HG03432 (cell line): Measurements from ENCODE around the gene SIPA1L3.
A peak's percentile ranks its signal among the peaks of the same experiment; 100 is the strongest.
"Not testable (repeated sequence)": the region's sequence is repeated elsewhere in the genome, so short reads cannot be mapped to it uniquely, and the experiment has no call there.

ENCODE experiments used
- ATAC-seq: cut with Tn5 transposase; IDR thresholded peaks from one replicate; pipeline ENCODE4 v1.9.1; 2021; ENCODE audit warnings: mild to moderate bottlenecking, moderate library complexity; ENCODE audit not compliant: unreplicated experiment

SIPA1L3 gene

GRCh38 chr19:37914908-37915307 lies 7.9 kb downstream of the SIPA1L3 start:
- no peak for ATAC-seq

DNA sequence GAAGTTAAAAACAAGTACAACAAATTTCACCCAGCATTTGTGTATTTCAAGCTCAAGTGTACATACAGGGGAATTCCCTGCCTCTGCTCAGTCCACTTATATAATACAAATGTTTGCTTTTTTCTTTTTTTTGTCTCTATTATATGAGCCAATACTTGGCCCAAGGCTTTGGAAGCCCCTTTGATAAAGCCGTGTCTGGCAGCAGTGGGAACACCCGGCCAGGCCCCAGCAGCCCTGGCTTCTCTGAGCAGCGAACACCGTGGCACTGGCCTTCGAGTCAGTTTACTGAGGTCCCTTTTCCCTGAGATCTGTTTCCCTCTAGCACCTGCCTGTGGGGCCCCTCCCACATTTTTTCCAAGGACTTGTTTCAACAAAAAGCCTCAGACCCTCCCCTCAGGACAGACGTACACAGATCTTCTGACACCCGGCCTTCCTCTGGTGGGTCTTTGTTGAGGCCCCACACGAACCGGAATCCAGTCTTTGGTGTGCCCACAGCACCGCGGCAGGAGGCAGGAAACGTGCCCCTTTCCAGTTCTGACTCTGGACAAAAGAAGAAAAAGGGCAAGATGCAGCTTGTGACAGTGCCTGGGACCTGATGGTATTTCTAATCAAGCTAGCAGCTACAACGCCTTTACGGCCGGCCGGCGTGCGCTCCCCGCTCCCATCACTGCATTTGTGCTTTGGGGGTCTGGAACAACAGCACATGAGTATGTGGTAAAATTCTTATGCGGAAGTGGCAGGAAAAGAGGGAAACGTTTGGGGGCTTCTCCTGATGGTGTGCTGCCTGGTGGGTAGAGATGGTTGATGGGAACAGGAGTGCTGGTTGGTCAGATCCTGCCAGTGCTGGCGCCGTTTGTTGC lies 13.8 kb downstream of the SIPA1L3 start:
- ATAC-seq = no peak

GRCh38 chr19:37924573-37924972 lies 17.6 kb downstream of the SIPA1L3 start:
- ATAC-seq = not testable (repeated sequence)

DNA sequence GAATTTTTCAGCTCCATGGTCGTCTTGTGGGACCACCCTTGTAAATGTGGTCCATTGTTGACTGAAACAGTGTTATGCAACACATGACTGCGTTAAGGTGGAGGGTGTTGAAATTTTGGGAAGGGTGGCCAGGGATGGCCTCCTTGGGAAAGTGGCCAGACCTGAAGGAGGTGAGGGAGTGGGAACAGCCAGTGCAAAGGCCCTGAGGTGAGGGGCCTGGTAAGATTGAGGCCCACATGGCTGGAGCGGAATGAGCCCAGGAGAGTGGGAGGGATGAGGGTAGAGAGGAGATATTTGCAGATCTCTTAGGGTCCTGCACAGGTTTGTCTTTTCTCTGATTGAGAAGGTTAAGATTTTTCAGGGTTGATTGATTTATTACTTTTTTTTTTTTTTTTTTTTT lies 18.2 kb downstream of the SIPA1L3 start:
- ATAC-seq = no peak

GRCh38 chr19:37926255-37926654 lies 19.2 kb downstream of the SIPA1L3 start:
- ATAC-seq = no peak

- ATAC-seq = no peak
These were observed 19.7 kb downstream of the SIPA1L3 start for GRCh38 chr19:37926711-37927110.

GRCh38 chr19:37928527-37929286 lies 21.7 kb downstream of the SIPA1L3 start:
- peak; percentile 51 for ATAC-seq

DNA sequence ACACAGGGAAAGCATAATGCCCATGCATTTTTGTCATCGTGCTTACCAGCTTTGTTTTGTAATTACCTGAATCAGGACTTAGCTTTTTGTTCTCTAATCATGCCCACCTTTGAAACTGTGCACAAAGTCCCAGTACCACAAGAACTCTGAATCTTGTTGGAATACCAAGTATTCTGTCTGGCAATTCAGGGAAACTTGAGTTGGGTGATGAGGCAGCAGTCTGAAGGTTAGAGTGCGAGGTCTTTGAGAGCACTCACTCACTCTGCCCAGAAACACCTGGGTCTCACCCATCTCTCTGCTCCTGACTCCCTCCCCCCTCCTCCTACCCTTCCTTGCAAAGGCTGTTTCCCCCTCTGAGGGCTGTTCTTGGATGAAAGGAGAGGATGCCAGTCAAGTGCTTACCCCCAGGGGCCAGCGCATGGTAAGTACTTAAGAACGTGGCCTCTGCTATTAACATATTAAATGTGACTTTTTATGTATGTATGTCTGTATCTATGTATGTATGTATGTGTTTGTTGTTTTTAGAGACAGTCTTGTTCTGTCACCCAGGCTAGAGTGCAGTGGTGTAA lies 22.4 kb downstream of the SIPA1L3 start:
- ATAC-seq = no peak

- no peak for ATAC-seq
These were observed 23.4 kb downstream of the SIPA1L3 start for GRCh38 chr19:37930416-37930815.

DNA sequence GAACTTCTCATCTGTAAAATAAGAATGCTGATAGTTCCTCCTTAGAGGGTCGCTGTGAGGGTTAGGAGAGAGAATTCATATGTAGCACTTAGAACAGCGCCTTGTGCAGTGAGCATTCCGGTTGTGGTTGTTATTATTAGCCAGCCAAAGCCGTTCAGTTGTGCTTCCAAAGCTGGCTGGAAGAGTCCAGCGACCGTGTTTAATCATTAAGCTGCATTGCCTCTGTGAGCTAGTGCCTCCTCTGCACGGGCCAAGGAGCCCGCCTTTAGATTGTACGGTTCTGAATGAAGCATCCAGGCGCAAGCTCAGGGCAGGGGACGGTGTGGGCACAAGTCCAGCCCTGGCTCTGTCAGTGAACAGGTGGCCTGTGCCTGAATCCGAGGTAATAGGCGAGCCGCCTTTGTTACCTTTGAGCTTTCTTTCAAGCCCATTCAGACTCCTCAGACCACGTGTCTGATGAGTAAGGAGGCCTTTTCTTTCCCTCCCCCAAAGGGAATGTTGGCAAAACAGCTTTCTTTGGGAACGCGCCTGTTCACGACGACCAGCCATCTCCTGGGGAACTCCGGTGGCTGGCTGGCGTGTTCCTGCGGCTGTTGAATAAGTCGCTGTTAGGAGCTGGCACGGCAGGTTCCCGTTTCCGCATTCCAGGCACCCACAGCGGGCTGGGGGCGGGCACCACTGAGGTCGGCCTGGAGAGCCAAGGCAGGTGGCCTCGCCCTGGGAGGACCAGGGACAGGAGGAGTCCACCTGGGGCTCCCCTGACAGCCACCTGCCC lies 25.1 kb downstream of the SIPA1L3 start:
- ATAC-seq = peak; percentile 45

DNA sequence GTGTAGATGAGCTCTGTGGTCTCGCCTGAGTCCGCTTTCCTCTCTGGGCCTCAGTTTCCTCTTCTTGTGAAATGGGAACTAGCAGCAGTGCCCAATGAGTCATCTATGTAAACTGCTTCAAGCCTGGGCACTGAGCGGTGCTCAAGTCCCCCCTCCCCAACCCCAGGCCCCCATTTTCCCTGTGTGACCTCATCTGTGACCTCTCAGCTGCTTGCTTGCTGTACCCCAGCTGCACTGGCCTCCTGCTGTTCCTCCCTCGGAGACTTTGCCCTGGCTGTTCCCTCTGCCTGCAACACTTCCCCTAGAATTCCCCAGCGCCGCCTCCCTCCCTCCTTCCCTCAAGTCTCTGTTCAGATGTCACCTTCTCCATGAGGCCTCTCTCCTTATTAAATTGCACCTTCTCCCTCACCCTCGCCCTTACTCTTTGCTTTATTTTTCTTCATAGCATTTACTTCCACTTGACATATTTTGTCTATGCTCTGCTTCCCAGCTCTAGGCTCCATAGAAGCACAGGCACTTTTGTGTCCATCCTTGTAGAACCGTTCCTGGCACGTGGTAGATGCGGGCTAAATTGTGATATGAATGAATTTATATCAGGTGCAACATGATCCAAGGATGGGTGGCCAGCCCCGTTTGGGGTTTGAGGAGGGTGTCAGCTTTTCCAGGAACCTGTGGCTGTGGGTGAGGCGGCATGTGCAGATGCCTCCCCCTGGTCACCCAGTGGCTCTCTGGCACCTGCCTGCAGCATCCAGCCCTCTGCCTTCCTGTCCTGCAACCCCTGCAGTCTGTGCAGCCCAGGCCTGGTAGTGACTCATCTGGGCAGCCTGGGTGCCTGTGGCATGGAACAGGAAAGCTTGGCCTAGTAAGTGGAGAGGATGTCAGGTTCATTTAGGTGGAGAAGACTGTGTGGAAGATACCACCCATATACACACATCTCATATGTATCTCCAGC lies 26.3 kb downstream of the SIPA1L3 start:
- ATAC-seq = no peak

DNA sequence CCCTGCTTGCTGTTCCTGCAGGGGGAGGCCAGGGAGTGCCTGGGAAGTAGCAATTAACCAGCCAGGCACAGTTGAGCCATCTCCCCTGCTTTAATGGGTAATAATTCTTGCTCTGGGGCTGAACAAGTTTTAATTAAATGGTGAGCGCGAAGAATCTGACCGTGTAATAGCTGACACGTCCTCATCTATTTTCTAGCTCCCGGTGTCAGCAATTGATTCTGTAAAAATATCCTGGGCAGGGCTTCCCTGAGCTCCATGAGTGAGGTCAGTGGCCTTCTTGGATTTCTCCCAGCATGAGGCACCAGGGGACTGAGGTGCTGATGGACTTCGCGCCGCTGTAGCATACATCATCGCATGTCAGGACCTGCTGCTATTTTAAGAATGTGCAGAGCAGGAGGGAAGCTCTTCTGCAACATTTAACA lies 26.9 kb downstream of the SIPA1L3 start:
- ATAC-seq = no peak

GRCh38 chr19:37935341-37935740 lies 28.3 kb downstream of the SIPA1L3 start:
- ATAC-seq = no peak

DNA sequence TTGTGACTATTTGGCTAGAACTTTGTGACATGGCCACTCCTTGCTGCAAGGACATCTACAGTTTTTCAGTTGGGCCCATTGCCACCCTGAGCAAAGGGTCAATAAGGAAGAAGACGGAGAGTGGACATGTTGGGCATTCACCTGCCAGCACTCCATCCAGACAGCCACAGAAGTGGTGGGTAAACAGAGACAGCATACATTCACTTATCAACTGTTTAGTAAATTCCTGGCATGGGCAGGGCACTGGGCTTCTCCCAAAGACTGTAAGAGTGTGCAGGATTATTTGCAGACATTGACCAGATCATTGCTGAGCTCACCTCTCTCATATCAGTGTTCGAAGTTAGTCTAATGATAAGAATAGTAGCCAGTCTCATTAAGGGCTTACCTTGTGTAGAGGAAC lies 29.2 kb downstream of the SIPA1L3 start:
- no peak for ATAC-seq

DNA sequence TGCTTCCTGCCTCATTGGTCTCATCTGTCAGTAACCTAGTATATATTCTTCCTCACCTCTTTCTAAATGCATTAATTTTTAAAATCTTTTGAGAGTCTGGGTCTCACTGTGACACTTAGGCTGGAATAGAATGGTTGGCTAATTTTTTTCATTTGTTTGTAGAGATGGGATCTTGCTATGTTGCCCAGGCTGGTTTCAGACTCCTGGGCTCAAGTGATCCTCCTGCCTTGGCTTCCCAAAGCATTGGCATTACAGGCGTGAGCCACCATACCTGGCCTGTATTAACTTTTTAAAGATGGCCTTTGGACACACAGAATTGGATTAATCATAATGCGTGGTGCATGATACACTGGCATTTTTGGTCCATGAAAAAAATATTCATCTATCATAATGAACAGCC lies 29.9 kb downstream of the SIPA1L3 start:
- no peak for ATAC-seq

DNA sequence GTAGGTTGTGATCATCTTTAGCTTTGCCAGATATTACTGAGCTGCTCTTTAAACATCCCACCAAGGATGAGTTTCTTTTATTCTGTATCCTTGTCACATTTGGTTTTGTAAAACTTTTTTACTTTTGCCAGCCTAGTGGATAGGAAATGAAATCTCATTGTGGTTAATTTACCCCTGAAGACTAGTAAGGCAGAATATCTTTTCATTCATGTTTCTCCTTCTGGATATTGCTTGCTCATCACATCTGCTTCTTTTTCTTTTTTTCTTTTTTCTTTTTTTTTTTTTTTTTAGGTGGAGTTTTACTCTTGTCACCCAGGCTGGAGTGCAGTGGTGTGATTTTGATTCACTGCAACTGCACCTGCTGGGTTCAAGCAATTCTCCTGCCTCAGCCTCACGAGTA lies 31.3 kb downstream of the SIPA1L3 start:
- ATAC-seq = no peak

- ATAC-seq = no peak
These were observed 34.9 kb downstream of the SIPA1L3 start for GRCh38 chr19:37941782-37942515.

- ATAC-seq = no peak
These were observed 35.5 kb downstream of the SIPA1L3 start for GRCh38 chr19:37942516-37942902.

GRCh38 chr19:37943480-37943879 lies 36.5 kb downstream of the SIPA1L3 start:
- no peak for ATAC-seq
